Stimulated activated CD4-positive, alpha-beta T cell treated with anti-CD3 and anti-CD28 coated beads, Interleukin-2, amount 100 ng/mL, for 48 hours (primary cell): ENCODE data around the gene NUP210.
"Not testable (repeated sequence)": the region's sequence is repeated elsewhere in the genome, so short reads cannot be mapped to it uniquely, and the experiment has no call there.

ENCODE experiments used
- DNase-seq, 2 donors: peaks; one replicate each; pipeline ENCODE4 v3.0.0-alpha.2; 2020

NUP210 gene

DNA sequence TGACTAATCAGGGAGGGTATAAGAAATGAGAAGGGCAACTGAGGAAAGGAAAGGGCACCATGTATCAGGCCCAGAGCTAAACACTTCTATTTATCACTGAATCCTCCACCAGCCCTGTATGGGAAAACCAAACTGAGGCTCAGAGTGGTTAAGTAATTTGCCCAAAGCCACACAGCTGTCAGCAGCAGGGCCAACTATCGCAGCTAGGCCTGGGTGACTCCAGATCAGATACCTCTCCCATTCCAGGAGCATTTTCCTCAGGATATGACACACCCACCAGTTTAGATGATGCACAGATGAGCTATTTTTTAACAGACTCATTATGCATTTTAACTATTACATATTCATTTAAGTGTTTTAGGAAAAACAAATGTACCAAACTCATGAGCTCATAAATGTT is 14.5 kb downstream of the NUP210 start:
- no peak for DNase-seq

DNA sequence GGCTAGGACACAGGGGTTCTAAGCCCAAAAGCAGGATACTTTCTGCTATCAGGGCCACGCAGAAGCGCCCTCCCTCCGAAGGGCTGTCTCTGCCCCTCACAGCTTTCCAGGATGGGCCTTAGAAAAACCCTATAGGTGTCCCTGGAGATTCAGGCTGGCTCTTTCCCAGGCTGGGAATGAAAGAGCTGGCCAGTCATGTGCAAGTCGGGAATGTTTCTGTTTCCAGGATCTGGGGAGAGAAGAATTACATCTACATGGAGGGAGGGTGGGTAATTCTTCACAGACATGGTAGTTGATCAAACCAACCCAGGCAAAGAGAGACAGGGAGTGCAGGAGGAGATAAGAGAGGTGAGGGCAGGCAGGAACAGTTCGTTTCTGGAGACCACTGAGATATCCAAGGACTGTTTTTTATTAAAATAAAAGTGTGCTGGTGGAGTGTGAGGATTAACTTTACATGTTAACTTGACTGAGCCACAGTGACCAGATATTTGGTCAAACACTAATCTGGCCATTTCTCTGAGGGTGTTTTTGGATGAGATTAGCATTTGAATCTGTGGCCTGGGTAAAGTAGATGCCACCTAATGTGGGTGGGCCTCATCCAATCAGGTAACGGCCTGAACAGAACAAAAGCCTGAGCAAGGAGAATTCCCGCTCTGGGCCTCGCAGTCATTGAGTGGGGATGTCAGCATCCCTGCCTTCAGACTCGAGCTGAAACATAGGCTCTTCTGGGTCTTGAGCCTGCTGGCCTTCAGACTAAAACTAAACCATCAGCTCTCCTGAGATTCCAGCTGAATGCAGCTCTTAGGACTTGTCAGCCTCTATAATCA is 15.3 kb downstream of the NUP210 start:
- no peak for DNase-seq

DNA sequence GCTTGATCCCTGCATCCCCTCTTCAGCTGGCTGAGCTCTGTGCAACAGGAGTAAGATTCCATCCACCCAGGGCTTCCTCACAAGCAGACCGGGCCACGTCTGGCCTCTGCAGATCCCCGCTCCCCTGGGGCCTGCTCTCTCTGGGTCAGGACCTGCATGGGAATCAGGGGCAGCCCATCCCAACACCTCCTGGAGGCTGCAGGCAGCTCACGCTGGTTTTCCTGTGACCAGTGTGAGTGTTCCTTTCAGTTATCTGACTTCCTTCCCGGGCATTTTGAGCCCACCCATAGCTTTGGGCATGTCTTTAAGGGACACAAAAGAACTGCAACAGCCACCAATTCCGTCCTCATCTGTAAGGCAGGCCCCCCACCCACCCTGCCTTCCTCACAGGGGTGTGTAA is 16.3 kb downstream of the NUP210 start:
- no peak for DNase-seq

DNA sequence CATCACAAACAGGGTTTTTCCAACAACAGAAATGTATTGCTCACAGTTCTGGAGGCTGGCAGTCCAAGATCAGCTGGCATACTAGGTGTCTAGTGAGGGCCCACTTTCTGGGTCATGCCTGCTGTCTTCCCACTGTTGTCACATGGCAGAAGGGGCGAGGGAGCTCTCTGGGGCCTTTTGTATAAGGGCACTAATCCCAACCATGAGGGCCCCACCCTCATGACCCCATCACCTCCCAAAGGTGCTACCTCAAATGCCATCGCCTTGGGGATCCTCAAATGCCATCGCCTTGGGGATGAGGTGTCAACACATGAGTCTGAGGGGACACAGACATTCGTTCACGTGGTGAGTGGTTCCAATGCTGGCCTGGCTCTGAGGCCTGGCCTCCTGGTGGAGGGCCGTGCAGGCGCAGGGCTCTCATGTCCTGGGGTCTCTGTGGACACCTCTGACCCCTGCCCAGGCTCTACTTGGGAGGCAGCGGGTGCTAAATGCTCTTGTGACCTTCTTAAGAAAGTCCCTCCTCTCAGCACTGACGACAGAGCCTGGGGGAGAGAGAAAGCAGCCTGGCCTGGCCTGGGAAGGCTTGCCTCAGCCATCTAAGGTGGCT is 16.8 kb downstream of the NUP210 start:
- DNase-seq = no peak

DNA sequence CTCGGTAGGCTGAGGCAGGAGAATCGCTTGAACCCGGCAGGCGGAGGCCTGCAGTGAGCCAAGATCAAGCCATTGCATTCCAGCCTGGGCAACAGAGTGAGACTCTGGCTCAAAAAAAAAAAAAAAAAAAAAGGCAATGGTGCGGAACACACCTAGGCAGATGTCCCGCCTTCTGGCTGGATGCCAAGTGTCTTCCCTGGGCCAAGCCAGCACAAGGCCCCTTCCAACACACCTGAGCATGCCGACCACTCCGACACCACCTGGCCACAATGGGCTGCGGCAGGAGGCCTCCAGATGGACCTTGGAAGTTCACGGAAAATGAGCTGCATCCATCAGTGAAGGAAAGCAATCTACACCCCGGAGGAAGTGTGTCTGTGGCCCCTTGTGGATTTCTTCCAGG is 19.0 kb downstream of the NUP210 start:
- no peak for DNase-seq

DNA sequence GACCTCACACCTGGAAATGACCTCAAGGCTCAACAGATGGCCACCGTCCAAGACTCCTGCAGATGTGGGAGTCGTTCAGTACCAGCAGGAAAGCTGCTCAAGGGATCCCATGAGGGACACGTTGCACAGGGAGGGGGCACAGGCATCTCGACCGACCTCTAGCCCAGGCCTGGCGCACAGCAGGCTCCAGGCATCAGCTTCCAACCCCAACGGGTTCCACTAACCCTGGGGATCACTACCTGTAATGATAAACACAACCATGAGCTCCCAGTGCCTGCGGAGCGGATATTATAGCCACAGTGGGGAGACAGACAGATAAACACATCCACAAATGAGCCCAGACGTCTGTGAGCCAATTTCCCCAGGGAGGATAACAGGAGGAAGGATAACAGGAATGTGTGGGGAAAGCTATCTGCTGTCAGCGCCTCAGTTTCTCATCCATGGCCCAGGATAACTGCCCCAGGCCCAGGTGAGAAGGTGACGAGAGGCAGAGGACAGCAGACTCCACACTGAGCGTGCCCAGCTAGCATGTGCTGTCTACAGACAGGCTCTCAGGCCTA is 19.9 kb downstream of the NUP210 start:
- no peak for DNase-seq

DNA sequence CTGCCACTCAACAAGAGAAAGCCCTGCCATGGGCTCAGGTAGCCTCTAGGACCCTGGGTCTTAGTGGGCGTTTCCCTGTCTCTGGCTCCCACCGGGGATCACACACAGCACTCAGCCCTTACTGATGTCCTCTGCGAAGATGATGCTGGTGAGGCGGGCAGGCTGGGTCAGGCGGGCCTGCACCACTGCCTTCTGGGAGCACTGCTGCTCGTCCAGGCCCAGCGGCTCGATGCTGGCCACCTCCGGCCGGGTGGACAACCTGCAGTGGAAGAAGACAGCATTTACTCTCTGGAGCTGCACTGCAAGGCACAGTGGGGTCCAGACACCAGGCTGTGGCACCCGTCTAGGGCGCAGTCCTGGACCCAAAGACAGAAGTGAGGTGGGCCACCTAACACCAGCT is 20.5 kb downstream of the NUP210 start:
- DNase-seq = no peak

DNA sequence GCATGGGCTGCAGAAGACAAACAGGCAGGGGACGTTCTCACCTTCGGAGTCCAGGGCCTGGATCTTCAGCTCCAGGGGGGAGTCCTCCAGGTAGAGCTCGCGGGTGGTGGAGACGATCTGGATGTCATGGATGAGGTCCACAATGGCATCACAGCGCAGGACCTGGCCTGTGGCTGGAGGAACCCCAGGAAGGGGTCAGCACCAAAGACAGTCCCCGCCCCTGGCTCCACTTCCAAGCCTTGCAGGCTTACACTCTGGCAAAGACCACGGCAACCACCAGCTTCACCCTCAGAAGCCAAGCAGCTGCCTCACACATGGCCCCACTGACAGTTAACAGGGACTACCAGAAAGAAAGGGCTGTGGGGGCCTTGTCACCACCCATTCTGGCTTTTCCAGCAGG is 22.8 kb downstream of the NUP210 start:
- DNase-seq = no peak

DNA sequence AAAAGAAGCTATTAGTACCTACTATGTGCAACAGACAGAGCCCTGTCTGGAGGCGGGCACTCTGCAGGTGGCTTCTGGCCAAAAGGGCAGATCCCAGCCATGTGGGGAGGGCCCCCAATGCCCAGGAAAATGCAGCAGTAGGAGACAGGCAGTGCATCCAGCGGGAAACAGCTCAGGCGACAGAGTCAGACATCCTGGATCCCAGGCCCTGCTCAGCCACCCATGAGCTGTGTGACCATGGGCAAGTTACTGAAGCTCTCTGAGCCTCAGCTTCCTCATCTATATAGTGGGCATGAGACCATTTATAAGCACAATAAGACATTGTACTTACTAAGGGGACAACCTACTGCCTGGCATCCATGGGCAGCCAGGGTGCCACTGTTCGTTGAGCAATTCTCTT is 25.8 kb downstream of the NUP210 start:
- no peak for DNase-seq

DNA sequence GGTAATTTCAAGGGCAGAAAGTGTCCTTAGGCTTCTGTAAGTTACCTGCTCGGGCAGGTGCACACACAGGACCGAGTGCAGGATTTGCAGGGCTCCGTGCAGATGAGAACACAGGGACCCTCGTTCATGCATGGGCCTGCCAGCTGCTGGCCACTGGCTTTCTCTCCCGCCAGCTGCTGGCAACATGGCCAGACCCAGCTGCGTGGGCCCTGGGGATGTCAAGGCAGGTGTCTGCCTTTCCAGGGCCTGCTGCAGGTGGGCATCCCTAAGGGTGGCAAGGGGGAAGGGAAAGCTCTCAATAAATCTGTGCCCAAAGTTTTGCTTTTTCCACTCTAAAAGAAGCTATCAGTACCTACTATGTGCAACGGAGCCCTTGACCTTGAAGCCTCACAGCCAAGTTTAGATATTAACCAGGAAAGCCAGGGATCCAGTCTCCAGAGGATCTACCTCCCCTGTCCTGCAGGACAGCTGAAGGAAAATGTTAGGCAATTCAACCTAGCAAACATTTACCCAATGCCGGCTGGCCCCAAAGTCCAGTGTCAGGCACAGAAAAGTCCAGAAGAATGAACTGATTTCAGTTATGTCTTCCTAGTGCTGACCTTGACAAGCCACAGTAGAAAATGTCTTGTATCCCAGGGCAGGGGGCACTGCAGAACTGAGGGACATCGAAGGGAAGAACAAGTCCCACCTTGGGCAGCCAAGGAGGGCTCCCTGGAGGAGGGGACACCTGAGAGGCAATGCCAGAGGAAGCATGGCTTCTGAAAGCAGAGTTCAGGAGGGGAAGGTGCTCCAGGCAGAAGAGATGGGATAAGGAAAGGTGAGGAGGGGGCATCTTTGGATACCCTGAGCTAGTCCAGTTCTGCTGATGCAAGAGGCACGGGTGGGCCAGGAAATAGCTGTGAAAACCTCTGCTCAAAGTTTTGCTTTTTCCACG is 26.4 kb downstream of the NUP210 start:
- no peak for DNase-seq

DNA sequence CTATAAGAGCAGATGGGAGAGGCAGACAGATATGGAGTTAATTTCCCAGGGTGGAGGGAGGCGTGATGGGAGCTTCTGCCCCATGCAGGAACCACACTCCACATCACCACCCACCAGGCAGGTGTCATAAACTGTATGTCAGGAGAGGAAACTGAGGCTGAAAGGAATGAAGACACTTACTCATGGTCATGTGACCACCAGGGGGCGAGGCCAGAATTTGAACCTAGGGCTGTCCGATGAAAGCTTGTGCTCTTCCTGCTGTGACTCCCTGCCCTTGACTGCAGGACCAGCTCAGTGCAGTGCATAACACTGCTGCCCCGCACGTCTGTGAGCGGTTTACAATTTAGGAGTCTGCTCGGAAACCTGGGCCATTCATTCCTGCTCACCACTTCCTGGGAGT is 28.8 kb downstream of the NUP210 start:
- DNase-seq = no peak

DNA sequence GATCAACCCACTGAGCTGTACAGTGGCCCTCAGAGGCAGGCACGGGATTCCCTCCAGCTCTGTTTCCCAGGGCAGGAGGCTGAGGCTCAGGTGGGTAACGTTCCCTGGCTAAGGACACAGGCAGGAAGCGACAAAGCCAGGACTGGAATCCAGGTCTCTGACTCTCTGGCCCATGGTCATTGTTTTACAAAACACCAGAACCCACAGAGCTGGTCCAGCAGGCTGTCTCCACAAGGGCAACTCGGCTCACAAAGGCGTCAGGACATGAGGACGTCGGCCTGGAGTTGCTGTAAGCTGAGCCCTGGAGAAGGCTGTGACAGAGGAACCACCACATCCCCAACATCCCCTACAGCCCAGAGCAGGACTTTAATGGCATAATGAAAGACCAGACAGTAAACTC is 30.7 kb downstream of the NUP210 start:
- no peak for DNase-seq

DNA sequence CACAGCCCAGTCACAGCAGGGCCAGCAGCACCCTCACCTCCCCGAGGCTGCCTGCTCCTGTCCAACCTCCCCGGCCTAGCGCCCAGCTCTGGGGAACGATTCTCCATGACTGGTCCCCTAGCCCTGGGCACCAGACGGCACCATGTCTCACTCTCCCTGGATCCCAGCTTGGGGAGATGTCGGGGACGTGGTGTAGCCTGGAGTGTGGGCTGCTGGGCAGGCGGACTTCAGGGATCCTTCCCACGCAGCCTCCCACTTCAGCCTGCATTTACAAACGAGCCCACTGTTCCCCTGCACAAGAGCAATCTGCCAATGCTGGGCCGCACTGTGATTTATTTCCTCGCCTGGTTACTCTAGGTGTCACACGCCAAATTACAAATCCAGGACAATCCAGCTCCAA is 31.3 kb downstream of the NUP210 start:
- DNase-seq = no peak

DNA sequence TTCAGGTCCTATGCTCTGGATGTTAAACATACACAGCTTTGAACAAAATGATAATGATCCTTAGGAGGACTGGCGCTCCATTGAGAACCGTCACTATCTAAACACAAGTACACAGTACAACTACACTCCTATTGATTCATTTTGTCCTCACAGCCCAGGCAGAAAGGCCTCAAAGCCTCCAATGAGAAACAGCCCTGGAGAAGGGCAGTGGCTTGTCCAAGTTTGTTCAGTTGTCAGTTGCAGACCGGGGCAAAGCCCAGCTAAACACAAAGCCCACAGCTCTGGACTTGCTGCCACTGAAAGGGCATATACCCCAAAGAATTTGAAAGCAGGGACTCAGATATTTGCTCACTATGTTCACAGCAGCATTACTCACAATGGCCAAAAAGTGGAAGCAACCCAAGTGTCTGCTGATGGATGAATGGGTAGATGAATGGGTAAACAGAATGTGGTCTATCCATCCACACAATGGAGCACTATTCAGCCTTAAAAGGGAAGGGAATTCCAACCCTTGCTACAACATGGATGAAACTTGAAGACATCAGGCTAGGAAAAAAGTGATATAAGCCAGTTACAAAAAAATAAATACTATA is 34.7 kb downstream of the NUP210 start:
- no peak for DNase-seq

DNA sequence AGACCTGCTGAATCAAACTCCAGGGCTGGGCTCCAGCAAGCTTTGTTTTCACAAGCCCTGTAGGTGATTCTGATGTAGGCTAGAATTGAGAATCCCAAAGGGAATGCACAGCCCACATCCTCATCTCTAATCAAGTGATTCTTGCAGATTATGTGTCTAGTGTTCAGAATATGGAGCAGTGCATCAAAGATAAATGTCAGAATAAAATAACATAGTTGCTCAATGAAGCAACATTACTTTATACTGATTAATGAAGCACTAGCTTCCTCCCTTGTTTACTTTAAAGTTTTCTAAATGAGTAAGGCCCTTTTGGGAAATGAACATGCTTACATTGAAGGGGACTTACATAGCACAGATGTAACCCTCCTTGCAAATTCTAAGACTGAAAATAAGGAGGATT is 39.2 kb downstream of the NUP210 start:
- DNase-seq = no peak

DNA sequence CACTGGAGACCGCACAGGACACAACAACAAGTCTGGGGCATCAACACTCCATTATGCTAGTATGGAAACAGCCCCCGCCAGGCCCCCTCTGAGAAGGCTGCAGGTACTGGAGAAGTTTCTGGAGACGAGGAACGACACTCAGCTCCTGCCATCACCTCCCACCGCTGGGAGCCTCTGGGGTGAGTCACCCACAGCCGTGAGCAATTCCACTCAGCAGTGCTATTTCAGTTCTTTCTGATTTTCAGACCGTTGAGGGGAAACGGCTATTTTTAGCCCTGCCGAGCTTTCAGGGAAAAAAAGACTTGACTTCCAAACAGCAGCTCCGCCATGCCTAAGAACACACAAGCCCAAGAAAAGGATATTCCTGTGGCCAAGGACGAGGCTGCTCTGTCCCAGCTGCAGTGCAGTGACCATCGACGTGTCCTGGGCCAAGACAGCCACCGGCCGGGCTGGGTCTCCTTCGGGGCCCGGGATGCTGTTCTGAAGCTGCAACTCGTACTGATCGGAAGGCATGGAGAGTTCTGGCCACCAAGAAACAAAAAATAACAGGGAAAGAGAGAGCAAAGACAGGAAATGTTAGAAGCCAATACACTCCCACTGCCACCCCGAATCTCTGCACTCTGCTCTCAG is 40.8 kb downstream of the NUP210 start:
- no peak for DNase-seq

DNA sequence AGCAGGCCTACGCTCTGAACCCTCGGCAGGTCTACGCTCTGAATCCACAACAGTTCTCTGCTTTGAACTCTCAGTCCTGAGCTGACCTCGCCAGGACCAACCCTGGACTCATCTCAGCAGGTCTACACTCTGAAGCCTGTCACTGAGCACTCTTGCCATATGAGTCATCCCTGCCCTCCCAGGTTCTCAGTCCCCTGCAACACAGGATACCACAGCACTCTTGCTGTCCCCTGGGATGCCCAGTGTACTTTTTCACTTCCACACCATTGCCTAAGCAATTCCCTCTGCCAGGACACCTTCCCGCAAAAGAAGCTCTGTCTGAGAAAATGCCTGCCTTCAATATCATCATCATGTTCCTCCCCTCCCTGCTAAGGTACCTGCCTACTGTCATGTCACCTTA is 42.0 kb downstream of the NUP210 start:
- no peak for DNase-seq

DNA sequence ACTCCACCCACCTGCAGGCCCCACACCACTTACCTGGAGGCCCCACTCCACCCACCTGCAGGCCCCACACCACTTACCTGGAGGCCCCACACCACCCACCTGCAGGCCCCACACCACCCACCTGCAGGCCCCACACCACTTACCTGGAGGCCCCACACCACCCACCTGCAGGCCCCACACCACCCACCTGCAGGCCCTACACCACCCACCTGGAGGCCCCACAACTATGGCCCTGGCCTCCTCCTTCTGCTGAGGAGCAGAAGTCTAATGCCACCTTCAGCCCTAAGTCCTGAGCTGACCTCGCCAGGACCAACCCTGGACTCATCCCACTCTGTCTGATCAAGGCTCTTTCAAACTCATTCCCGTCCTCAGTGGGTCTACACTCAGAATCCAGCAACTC is 42.4 kb downstream of the NUP210 start:
- not testable (repeated sequence) for DNase-seq

DNA sequence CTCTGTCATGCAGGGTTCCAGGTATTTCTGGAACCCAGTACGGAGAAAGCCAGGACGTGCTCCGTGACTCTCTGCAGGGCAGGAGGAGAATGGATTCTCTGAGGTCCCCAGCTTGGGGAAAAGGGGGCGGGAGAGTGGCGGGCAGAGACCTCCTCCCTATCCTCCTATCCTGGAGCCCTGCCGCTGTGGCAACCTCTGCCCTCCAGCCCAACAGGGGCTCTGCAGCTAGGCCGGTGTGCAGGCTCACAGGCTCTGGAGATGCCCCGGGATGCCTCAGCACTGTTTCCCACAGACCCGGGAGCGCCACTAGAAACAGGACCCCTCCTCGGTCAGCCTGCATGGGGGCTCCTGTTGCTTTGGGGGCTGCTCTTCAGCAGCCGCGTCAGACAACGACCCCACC is 43.1 kb downstream of the NUP210 start:
- DNase-seq = no peak

DNA sequence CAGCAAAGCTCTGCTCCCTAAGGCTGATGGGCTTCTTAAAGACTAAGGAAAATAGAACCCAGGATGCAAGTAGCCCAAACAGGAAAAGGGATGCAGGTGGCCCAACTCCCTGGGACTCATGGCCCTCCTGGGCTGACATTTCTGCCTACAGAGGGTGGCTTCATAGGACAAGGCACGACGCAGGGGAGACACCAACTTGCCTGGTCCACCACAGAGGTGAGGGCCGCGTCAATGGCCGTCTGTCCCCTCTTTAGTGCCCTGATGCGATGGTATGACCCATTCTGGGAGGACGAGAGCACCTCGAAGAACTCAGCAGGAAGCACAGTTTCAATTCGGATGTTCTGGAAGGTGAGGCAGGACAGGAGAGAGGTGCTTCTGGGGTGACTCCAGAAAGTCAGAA is 44.0 kb downstream of the NUP210 start:
- no peak for DNase-seq

DNA sequence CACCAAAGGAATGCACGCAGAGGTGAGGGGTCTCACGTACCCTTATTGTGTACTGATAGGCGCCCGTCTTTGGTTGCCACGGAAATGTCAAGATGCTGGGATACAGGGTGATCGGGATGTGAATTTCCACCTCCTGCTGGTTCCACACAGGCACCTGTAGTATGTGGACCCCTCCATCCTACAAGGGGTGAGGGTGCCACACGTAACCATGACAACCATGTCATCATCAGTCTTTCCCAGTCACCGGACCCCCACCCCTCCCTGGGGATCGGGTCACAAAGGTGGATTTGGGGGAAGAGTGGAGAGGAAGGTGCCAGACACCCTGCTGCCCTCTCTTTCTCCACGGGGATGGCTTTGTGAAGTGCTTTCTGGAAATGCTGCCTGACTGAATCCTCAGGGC is 44.7 kb downstream of the NUP210 start:
- DNase-seq = no peak

DNA sequence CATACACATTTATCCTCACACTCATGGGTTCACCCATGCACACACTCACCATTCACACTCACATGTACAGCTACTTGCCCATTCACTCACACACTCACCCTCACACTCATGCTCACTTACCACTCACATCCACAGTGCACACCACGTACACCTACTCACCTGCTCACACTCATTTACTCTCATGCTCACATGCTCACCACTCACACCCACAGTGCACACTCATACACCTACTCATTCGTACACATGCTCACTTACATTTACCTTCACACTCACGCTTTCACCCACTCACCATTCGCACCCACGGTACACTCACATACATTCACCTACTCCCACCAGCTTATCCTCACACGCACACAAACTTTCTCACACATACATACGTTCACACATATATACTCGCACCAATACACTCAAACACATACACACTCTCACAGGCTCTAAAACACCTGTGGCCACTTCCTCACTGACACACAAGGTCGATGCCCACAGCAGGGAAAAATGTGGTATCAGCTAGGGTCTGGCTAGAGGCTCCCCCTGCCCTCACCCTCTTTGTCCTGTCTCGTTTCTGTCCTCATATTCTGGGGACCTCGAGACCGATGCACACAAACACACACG is 46.0 kb downstream of the NUP210 start:
- DNase-seq = no peak
